Fibroblast of villous mesenchyme (primary cell): ENCODE measurements around the gene ZEB2. TPM values are rescaled to one million over a fixed set of nuclear protein-coding genes. Genes with fewer than 3 reads are reported as not detected.
A peak's percentile ranks its signal among the peaks of the same experiment; 100 is the strongest.

Source experiments
- DNase-seq: peaks from one replicate; pipeline ENCODE4 v3.0.0-alpha.2; 2010; ENCODE audit warnings: low read depth
- H3K4me3 ChIP-seq: 2 replicates; pipeline ENCODE4 v1.5.1; 2011; ENCODE audit warnings: low read depth, mild to moderate bottlenecking, low read length
- total RNA-seq: library from RNA; depleted of rRNA; stranded (reverse); fragments of >200 nt; gene quantifications from 2 replicates; pipeline ENCODE4 v1.2.3, GENCODE V29; 2012
- TF ChIP-seq, protein P1 (sequence below): IDR thresholded peaks from 2 replicates; pipeline ENCODE4 v1.5.1; 2012; ENCODE audit warnings: low read depth, mild to moderate bottlenecking, low read length; ENCODE audit not compliant: insufficient read depth

The ZEB2 gene
- total RNA-seq, 1 donor = 50.1 TPM

DNA sequence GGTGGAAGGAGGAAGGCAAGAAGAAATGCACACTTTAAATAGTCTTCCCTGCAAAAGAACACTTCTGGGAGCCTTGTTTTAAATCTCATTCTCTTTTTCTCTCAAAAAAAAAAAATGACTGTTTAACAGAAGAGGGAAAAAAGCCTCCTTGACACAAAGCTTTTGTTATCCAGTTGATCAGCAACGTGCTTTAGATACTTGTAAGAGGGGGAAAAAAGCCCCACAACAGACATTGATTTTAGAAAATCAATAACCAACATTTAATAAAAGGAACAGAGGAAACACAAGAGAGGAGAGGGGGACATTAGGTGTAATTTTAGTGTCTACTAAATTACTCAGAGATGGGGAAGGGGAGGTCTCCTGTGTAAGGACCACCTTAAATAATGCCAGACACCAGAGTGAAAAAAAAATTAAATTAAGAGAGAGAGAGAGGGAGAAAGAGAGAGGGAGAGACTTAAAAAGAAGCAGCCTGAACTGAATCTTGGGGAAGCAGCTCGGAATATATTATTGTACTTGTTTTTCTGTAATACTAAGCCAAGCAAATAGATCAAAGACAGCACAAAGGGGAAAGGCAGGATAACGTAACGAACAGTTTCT is 4.7 kb downstream of the ZEB2 start:
- peak; percentile 69 for DNase-seq
- H3K4me3 ChIP-seq = peak overlapping the region; percentile 81
- TF ChIP-seq, protein P1, sequence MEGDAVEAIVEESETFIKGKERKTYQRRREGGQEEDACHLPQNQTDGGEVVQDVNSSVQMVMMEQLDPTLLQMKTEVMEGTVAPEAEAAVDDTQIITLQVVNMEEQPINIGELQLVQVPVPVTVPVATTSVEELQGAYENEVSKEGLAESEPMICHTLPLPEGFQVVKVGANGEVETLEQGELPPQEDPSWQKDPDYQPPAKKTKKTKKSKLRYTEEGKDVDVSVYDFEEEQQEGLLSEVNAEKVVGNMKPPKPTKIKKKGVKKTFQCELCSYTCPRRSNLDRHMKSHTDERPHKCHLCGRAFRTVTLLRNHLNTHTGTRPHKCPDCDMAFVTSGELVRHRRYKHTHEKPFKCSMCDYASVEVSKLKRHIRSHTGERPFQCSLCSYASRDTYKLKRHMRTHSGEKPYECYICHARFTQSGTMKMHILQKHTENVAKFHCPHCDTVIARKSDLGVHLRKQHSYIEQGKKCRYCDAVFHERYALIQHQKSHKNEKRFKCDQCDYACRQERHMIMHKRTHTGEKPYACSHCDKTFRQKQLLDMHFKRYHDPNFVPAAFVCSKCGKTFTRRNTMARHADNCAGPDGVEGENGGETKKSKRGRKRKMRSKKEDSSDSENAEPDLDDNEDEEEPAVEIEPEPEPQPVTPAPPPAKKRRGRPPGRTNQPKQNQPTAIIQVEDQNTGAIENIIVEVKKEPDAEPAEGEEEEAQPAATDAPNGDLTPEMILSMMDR = no peak

DNA sequence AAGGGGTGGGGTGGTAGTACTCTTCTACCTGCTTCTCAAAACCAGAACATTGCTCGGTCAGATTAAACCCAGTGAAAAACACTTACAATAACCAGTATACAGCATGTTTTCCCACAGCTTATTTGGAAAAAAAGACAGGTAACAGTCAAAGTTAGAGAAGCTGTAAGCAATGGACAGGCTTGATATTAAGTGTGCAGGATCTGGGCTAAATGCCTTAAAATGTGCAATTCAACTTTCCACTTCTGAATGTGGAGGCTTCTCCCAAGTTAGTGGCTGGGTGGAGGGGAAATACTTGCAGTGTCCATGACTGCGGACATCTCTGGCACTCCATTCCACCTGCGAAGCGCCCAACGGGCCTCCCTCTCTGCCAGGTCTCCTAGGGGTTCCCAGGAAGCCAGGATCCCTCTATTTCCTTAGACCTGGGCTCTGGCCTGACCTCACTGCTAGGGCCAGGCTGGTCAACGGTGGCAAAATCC is 5.3 kb downstream of the ZEB2 start:
- H3K4me3 ChIP-seq = peak overlapping the region; percentile 81
- peak; percentile 47 for DNase-seq
- TF ChIP-seq, protein P1 = no peak

DNA sequence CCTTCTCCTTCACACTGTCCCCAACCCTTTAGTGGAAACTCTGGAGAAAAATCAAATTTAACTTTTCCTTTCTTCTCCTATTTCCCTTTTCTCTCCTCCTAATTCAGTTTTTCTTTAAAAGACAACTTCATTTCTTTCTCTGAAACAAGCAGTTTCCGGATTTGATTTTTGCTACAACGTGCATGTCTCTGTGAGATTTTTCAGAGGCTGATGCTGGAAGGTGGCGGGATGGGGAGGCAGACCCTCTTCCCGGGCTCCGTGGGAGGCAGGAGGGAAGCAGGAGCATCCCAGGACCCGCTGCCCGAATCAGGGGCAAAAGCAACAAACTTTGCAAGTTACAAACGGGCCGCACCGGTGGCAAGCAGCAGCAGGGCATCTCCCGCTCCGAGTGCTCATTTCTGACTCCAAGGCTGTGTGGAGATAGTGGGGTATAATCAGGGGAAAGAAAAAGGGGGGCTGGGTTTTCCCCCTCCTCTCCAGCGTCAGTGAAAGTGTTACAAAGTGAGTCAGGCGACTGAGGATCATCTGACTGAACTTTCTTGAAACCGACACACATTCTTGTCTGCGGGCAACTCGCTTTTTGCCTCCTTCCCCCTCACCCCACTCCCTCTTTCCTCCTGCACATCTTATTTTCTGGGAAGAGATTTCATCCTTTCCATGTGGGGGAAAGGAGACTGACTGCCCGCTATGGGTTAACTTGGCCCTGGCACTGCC is 6.4 kb downstream of the ZEB2 start:
- H3K4me3 ChIP-seq = peak overlapping the region; percentile 81
- TF ChIP-seq, protein P1 = no peak
- DNase-seq = peak; percentile 88

DNA sequence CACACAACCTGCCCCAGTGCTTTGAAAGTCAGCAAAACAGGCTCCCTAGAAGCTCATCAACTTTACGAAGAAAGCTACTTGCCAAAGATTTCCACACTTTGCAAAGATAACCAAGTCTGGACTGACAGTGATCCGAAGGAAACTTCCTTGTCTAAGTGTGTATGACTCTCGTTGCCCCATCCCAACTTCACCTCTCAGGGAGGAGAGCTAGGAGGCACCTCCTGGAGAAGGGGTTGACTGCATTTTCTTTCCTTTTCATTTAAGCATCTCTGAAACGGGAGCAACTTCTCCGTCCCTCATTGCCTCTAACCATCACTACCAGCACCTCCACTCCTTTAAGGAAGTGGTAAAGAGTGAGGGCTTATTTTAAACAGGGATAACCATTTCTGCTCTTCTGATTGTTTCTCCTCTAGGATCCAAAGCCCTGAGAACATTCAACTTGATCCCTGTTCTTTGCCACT is 7.0 kb downstream of the ZEB2 start:
- peak; percentile 67 for DNase-seq
- TF ChIP-seq, protein P1 = no peak
- H3K4me3 ChIP-seq = peak overlapping the region; percentile 81

DNA sequence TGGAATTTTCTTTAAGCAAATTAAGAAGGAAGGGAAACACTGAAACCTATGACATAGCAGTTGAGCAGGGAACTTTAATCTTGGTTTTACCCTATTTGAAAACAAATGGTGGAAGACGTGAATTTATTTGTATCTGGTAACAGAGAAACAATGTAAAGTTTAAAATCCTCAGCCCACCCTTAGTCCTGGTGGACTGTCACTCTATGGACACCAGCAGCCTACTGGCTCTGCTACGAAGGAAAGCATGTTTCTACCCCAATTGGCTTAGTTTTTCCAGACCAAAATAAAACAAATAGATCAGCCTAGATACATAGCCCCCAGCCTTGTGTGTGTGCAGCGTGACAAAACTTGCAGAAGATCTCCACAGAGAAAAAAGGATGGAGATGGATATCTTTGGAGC is 7.4 kb downstream of the ZEB2 start:
- peak overlapping the region; percentile 5 for H3K4me3 ChIP-seq
- DNase-seq = no peak
- TF ChIP-seq, protein P1 = no peak

DNA sequence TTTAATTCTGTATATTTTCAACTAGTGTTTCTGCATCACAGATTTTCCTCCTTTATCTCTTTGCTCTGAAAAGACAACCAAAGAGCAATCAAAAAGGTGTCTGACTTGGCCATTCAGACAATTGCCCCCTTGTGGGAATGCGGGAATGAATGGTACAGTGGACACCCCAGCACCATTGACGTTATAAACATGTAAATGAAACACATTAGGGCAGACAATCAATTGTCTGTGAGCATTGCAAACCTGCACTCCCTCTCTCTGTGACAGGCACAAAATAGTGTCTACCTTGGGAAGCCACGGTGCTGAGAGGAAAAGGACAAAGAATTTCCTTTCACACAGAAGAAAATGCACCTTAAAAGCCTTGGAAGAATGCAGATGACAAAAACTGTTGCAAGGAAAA is 8.0 kb downstream of the ZEB2 start:
- peak overlapping the region; percentile 23 for H3K4me3 ChIP-seq
- TF ChIP-seq, protein P1 = no peak
- no peak for DNase-seq
